ENCODE results near the gene DNTT.

Gene DNTT

GRCh38 chr10:96370584-96371157, 66.4 kb downstream of the DNTT start:
- Histone ChIP-seq H4K8ac (ENCODE audit: low read depth, low read length) (no peak overlapping the region), H3K27me3 (ENCODE audit: control insufficient read depth in 3 of 3, insufficient read depth in 3 of 3, low read depth in 1 of 3, low read length in 3 of 3) (peaks cover 0 to 10% (median 0%) of the 10 kb centered on the region in 3 experiments), H3K23ac (ENCODE audit: low read depth, low read length, poor library complexity) (no peak overlapping the region), H4K91ac (ENCODE audit: low read depth, low read length, poor library complexity) (no peak overlapping the region), H3K4me3 (ENCODE audit: low read length in 2 of 2) (no peak overlapping the region), H3K27ac (replicated peaks; ENCODE audit: low read length) (no peak overlapping the region), H3K9me3 (replicated peaks in 1 of 2; ENCODE audit: control insufficient read depth in 2 of 2, insufficient read depth in 1 of 2, low read depth in 1 of 2, low read length in 2 of 2) (no peaks in the 10 kb centered on the region), H3K4ac (ENCODE audit: low read length) (no peak overlapping the region), H3K18ac (ENCODE audit: low read length) (no peak overlapping the region), H3K4me1 (ENCODE audit: control insufficient read depth in 2 of 2, insufficient read depth in 1 of 2, low read depth in 1 of 2, low read length in 2 of 2) (peaks cover 0 to 7% of the 10 kb centered on the region in 2 donors), H2BK12ac (ENCODE audit: low read length) (no peak overlapping the region), H3K79me1 (ENCODE audit: low read depth, low read length) (no peaks in the 10 kb centered on the region), H3K4me2 (ENCODE audit: insufficient read depth, low read length, poor library complexity, severe bottlenecking) (no peak overlapping the region), H2AK5ac (ENCODE audit: low read depth, low read length) (no peak overlapping the region), H2BK120ac (ENCODE audit: low read depth, low read length) (no peak overlapping the region), H2AFZ (ENCODE audit: low read length) (no peak overlapping the region), H3K36me3 (replicated peaks in 1 of 2; ENCODE audit: control insufficient read depth in 2 of 2, insufficient read depth in 2 of 2, low read length in 2 of 2) (no peaks in the 10 kb centered on the region), H3K14ac (ENCODE audit: low read length) (no peak overlapping the region), H3K9ac (ENCODE audit: low read depth, low read length, poor library complexity) (no peak overlapping the region), H2BK15ac (ENCODE audit: low read length) (no peak overlapping the region), H2BK5ac (ENCODE audit: low read length) (no peak overlapping the region)
- no CpG with 5 or more reads among the region's 16 CpGs for WGBS, 2 donors (ENCODE audit: extremely low coverage in 2 of 2, insufficient read length in 2 of 2, insufficient replicate concordance in 1 of 2)
- peak; percentile 58 for DNase-seq (ENCODE audit: low spot score)

- Histone ChIP-seq H2BK15ac (ENCODE audit: low read length) (no peak overlapping the region), H2BK12ac (ENCODE audit: low read length) (no peak overlapping the region), H2AK5ac (ENCODE audit: low read depth, low read length) (peak overlapping the region; percentile 26), H3K79me1 (ENCODE audit: low read depth, low read length) (no peaks in the 10 kb centered on the region), H3K27me3 (ENCODE audit: control insufficient read depth in 3 of 3, insufficient read depth in 3 of 3, low read depth in 1 of 3, low read length in 3 of 3) (peaks cover 0 to 10% (median 0%) of the 10 kb centered on the region in 3 experiments), H3K4ac (ENCODE audit: low read length) (no peak overlapping the region), H3K23ac (ENCODE audit: low read depth, low read length, poor library complexity) (no peak overlapping the region), H3K9me3 (replicated peaks in 1 of 2; ENCODE audit: control insufficient read depth in 2 of 2, insufficient read depth in 1 of 2, low read depth in 1 of 2, low read length in 2 of 2) (no peaks in the 10 kb centered on the region), H4K91ac (ENCODE audit: low read depth, low read length, poor library complexity) (no peak overlapping the region), H3K4me1 (ENCODE audit: control insufficient read depth in 2 of 2, insufficient read depth in 1 of 2, low read depth in 1 of 2, low read length in 2 of 2) (peaks cover 0 to 5% of the 10 kb centered on the region in 2 donors), H2BK120ac (ENCODE audit: low read depth, low read length) (no peak overlapping the region), H3K27ac (replicated peaks; ENCODE audit: low read length) (no peak overlapping the region), H4K8ac (ENCODE audit: low read depth, low read length) (no peak overlapping the region), H3K4me2 (ENCODE audit: insufficient read depth, low read length, poor library complexity, severe bottlenecking) (no peak overlapping the region), H3K4me3 (ENCODE audit: low read length in 2 of 2) (no peak overlapping the region), H3K18ac (ENCODE audit: low read length) (peak overlapping the region; percentile 46), H3K9ac (ENCODE audit: low read depth, low read length, poor library complexity) (no peak overlapping the region), H3K14ac (ENCODE audit: low read length) (no peak overlapping the region), H3K36me3 (replicated peaks in 1 of 2; ENCODE audit: control insufficient read depth in 2 of 2, insufficient read depth in 2 of 2, low read length in 2 of 2) (no peaks in the 10 kb centered on the region), H2AFZ (ENCODE audit: low read length) (no peak overlapping the region), H2BK5ac (ENCODE audit: low read length) (no peak overlapping the region)
- WGBS, 2 donors (ENCODE audit: extremely low coverage in 2 of 2, insufficient read length in 2 of 2, insufficient replicate concordance in 1 of 2): no CpG with 5 or more reads among the region's 11 CpGs
- no peak for DNase-seq (ENCODE audit: low spot score)
Observed at GRCh38 chr10:96371356-96371755, 67.1 kb downstream of the DNTT start.

GRCh38 chr10:96374004-96374403, 69.8 kb downstream of the DNTT start:
- Histone ChIP-seq H3K4me3 (ENCODE audit: low read length in 2 of 2) (no peak overlapping the region), H3K23ac (ENCODE audit: low read depth, low read length, poor library complexity) (no peak overlapping the region), H3K18ac (ENCODE audit: low read length) (no peak overlapping the region), H3K9me3 (replicated peaks in 1 of 2; ENCODE audit: control insufficient read depth in 2 of 2, insufficient read depth in 1 of 2, low read depth in 1 of 2, low read length in 2 of 2) (no peaks in the 10 kb centered on the region), H3K36me3 (replicated peaks in 1 of 2; ENCODE audit: control insufficient read depth in 2 of 2, insufficient read depth in 2 of 2, low read length in 2 of 2) (no peaks in the 10 kb centered on the region), H3K9ac (ENCODE audit: low read depth, low read length, poor library complexity) (no peak overlapping the region), H3K27ac (replicated peaks; ENCODE audit: low read length) (no peak overlapping the region), H2AFZ (ENCODE audit: low read length) (no peak overlapping the region), H4K8ac (ENCODE audit: low read depth, low read length) (no peak overlapping the region), H2AK5ac (ENCODE audit: low read depth, low read length) (no peak overlapping the region), H2BK12ac (ENCODE audit: low read length) (no peak overlapping the region), H2BK120ac (ENCODE audit: low read depth, low read length) (no peak overlapping the region), H3K14ac (ENCODE audit: low read length) (no peak overlapping the region), H3K79me1 (ENCODE audit: low read depth, low read length) (no peaks in the 10 kb centered on the region), H3K4ac (ENCODE audit: low read length) (no peak overlapping the region), H3K27me3 (ENCODE audit: control insufficient read depth in 3 of 3, insufficient read depth in 3 of 3, low read depth in 1 of 3, low read length in 3 of 3) (peaks cover 0 to 10% (median 0%) of the 10 kb centered on the region in 3 experiments), H3K4me2 (ENCODE audit: insufficient read depth, low read length, poor library complexity, severe bottlenecking) (no peak overlapping the region), H2BK15ac (ENCODE audit: low read length) (no peak overlapping the region), H4K91ac (ENCODE audit: low read depth, low read length, poor library complexity) (no peak overlapping the region), H3K4me1 (ENCODE audit: control insufficient read depth in 2 of 2, insufficient read depth in 1 of 2, low read depth in 1 of 2, low read length in 2 of 2) (peaks cover 0 to 14% of the 10 kb centered on the region in 2 donors), H2BK5ac (ENCODE audit: low read length) (no peak overlapping the region)
- DNase-seq (ENCODE audit: low spot score): no peak
- WGBS, 2 donors (ENCODE audit: extremely low coverage in 2 of 2, insufficient read length in 2 of 2, insufficient replicate concordance in 1 of 2): no CpG with 5 or more reads among the region's 5 CpGs

- H3K27ac ChIP-seq (replicated peaks; ENCODE audit: low read length): no peak overlapping the region
- H2BK12ac ChIP-seq (ENCODE audit: low read length): no peak overlapping the region
- peaks cover 0 to 14% of the 10 kb centered on the region in 2 donors for H3K4me1 ChIP-seq (ENCODE audit: control insufficient read depth in 2 of 2, insufficient read depth in 1 of 2, low read depth in 1 of 2, low read length in 2 of 2)
- no peaks in the 10 kb centered on the region for H3K9me3 ChIP-seq (replicated peaks in 1 of 2; ENCODE audit: control insufficient read depth in 2 of 2, insufficient read depth in 1 of 2, low read depth in 1 of 2, low read length in 2 of 2)
- H3K18ac ChIP-seq (ENCODE audit: low read length): no peak overlapping the region
- H3K14ac ChIP-seq (ENCODE audit: low read length): no peak overlapping the region
- H3K4me3 ChIP-seq (ENCODE audit: low read length in 2 of 2): peak overlapping the region; percentile 12 to 33
- no peak overlapping the region for H3K9ac ChIP-seq (ENCODE audit: low read depth, low read length, poor library complexity)
- H3K27me3 ChIP-seq (ENCODE audit: control insufficient read depth in 3 of 3, insufficient read depth in 3 of 3, low read depth in 1 of 3, low read length in 3 of 3): peaks cover 0 to 10% (median 0%) of the 10 kb centered on the region in 3 experiments
- no peak overlapping the region for H2BK5ac ChIP-seq (ENCODE audit: low read length)
- no peak overlapping the region for H2BK120ac ChIP-seq (ENCODE audit: low read depth, low read length)
- WGBS, 2 donors (ENCODE audit: extremely low coverage in 2 of 2, insufficient read length in 2 of 2, insufficient replicate concordance in 1 of 2): no CpG with 5 or more reads among the region's 9 CpGs
- no peak for DNase-seq (ENCODE audit: low spot score)
- no peak overlapping the region for H3K4ac ChIP-seq (ENCODE audit: low read length)
- H3K4me2 ChIP-seq (ENCODE audit: insufficient read depth, low read length, poor library complexity, severe bottlenecking): peak overlapping the region; percentile 98
- no peak overlapping the region for H2AK5ac ChIP-seq (ENCODE audit: low read depth, low read length)
- no peak overlapping the region for H3K23ac ChIP-seq (ENCODE audit: low read depth, low read length, poor library complexity)
- H2BK15ac ChIP-seq (ENCODE audit: low read length): no peak overlapping the region
- H2AFZ ChIP-seq (ENCODE audit: low read length): peak overlapping the region; percentile 83
- H3K79me1 ChIP-seq (ENCODE audit: low read depth, low read length): no peaks in the 10 kb centered on the region
- H3K36me3 ChIP-seq (replicated peaks in 1 of 2; ENCODE audit: control insufficient read depth in 2 of 2, insufficient read depth in 2 of 2, low read length in 2 of 2): no peaks in the 10 kb centered on the region
- H4K91ac ChIP-seq (ENCODE audit: low read depth, low read length, poor library complexity): no peak overlapping the region
- H4K8ac ChIP-seq (ENCODE audit: low read depth, low read length): no peak overlapping the region
Observed at GRCh38 chr10:96374639-96374984, 70.4 kb downstream of the DNTT start.
